ENCODE data around the gene MAK.

Gene MAK

GRCh38 chr6:10793695-10794094 is 44.6 kb downstream of the MAK start:
- no peak overlapping the region for H4K8ac ChIP-seq (ENCODE audit: low read depth, low read length)
- WGBS, 2 donors (ENCODE audit: extremely low coverage in 2 of 2, insufficient read length in 2 of 2, insufficient replicate concordance in 1 of 2) = no CpG with 5 or more reads among the region's 6 CpGs
- H3K27ac ChIP-seq (replicated peaks; ENCODE audit: low read length) = no peak overlapping the region

GRCh38 chr6:10793035-10793434 is 45.3 kb downstream of the MAK start:
- no peak overlapping the region for H3K14ac ChIP-seq (ENCODE audit: low read length)
- no peak overlapping the region for H2BK15ac ChIP-seq (ENCODE audit: low read length)
- H4K91ac ChIP-seq (ENCODE audit: low read depth, low read length, poor library complexity) = no peak overlapping the region
- H2AK5ac ChIP-seq (ENCODE audit: low read depth, low read length) = no peak overlapping the region
- peaks cover 3 to 34% of the 10 kb centered on the region in 2 donors for H3K36me3 ChIP-seq (replicated peaks in 1 of 2; ENCODE audit: control insufficient read depth in 2 of 2, insufficient read depth in 2 of 2, low read length in 2 of 2)
- H2BK120ac ChIP-seq (ENCODE audit: low read depth, low read length) = no peak overlapping the region
- H3K4ac ChIP-seq (ENCODE audit: low read length) = no peak overlapping the region
- no peak overlapping the region for H3K18ac ChIP-seq (ENCODE audit: low read length)
- H3K27me3 ChIP-seq (ENCODE audit: control insufficient read depth in 3 of 3, insufficient read depth in 3 of 3, low read depth in 1 of 3, low read length in 3 of 3) = no peaks in the 10 kb centered on the region
- no CpG with 5 or more reads among the region's 3 CpGs for WGBS, 2 donors (ENCODE audit: extremely low coverage in 2 of 2, insufficient read length in 2 of 2, insufficient replicate concordance in 1 of 2)
- H3K4me3 ChIP-seq (ENCODE audit: low read length in 2 of 2) = no peak overlapping the region
- H3K4me1 ChIP-seq (ENCODE audit: control insufficient read depth in 2 of 2, insufficient read depth in 1 of 2, low read depth in 1 of 2, low read length in 2 of 2) = no peaks in the 10 kb centered on the region
- no peak overlapping the region for H3K9ac ChIP-seq (ENCODE audit: low read depth, low read length, poor library complexity)
- H2BK12ac ChIP-seq (ENCODE audit: low read length) = no peak overlapping the region
- no peak overlapping the region for H3K27ac ChIP-seq (replicated peaks; ENCODE audit: low read length)
- no peaks in the 10 kb centered on the region for H3K79me1 ChIP-seq (ENCODE audit: low read depth, low read length)
- no peaks in the 10 kb centered on the region for H3K9me3 ChIP-seq (replicated peaks in 1 of 2; ENCODE audit: control insufficient read depth in 2 of 2, insufficient read depth in 1 of 2, low read depth in 1 of 2, low read length in 2 of 2)
- DNase-seq (ENCODE audit: low spot score) = no peak
- H2BK5ac ChIP-seq (ENCODE audit: low read length) = no peak overlapping the region
- H4K8ac ChIP-seq (ENCODE audit: low read depth, low read length) = no peak overlapping the region
- no peak overlapping the region for H2AFZ ChIP-seq (ENCODE audit: low read length)
- no peak overlapping the region for H3K23ac ChIP-seq (ENCODE audit: low read depth, low read length, poor library complexity)
- H3K4me2 ChIP-seq (ENCODE audit: insufficient read depth, low read length, poor library complexity, severe bottlenecking) = no peak overlapping the region

More at GRCh38 chr6:10793695-10794094, 44.6 kb downstream of the MAK start:
- no peak overlapping the region for H2BK120ac ChIP-seq (ENCODE audit: low read depth, low read length)
- no peak overlapping the region for H3K18ac ChIP-seq (ENCODE audit: low read length)
- H3K4ac ChIP-seq (ENCODE audit: low read length) = no peak overlapping the region
- H4K91ac ChIP-seq (ENCODE audit: low read depth, low read length, poor library complexity) = no peak overlapping the region
- no peak overlapping the region for H3K23ac ChIP-seq (ENCODE audit: low read depth, low read length, poor library complexity)
- H3K4me3 ChIP-seq (ENCODE audit: low read length in 2 of 2) = no peak overlapping the region
- H2AK5ac ChIP-seq (ENCODE audit: low read depth, low read length) = no peak overlapping the region
- H3K9ac ChIP-seq (ENCODE audit: low read depth, low read length, poor library complexity) = no peak overlapping the region
- no peak overlapping the region for H2BK5ac ChIP-seq (ENCODE audit: low read length)
- H3K79me1 ChIP-seq (ENCODE audit: low read depth, low read length) = no peaks in the 10 kb centered on the region
- H3K36me3 ChIP-seq (replicated peaks in 1 of 2; ENCODE audit: control insufficient read depth in 2 of 2, insufficient read depth in 2 of 2, low read length in 2 of 2) = peaks cover 3 to 34% of the 10 kb centered on the region in 2 donors
- no peak overlapping the region for H2BK15ac ChIP-seq (ENCODE audit: low read length)
- H3K4me2 ChIP-seq (ENCODE audit: insufficient read depth, low read length, poor library complexity, severe bottlenecking) = no peak overlapping the region
- no peaks in the 10 kb centered on the region for H3K4me1 ChIP-seq (ENCODE audit: control insufficient read depth in 2 of 2, insufficient read depth in 1 of 2, low read depth in 1 of 2, low read length in 2 of 2)
- H2BK12ac ChIP-seq (ENCODE audit: low read length) = no peak overlapping the region
- no peak overlapping the region for H2AFZ ChIP-seq (ENCODE audit: low read length)
- no peaks in the 10 kb centered on the region for H3K9me3 ChIP-seq (replicated peaks in 1 of 2; ENCODE audit: control insufficient read depth in 2 of 2, insufficient read depth in 1 of 2, low read depth in 1 of 2, low read length in 2 of 2)
- no peaks in the 10 kb centered on the region for H3K27me3 ChIP-seq (ENCODE audit: control insufficient read depth in 3 of 3, insufficient read depth in 3 of 3, low read depth in 1 of 3, low read length in 3 of 3)
- H3K14ac ChIP-seq (ENCODE audit: low read length) = no peak overlapping the region
- no peak for DNase-seq (ENCODE audit: low spot score)

GRCh38 chr6:10792101-10792500 is 46.2 kb downstream of the MAK start:
- no peak overlapping the region for H3K4ac ChIP-seq (ENCODE audit: low read length)

GRCh38 chr6:10791673-10792072 is 46.7 kb downstream of the MAK start:
- H3K9me3 ChIP-seq (replicated peaks in 1 of 2; ENCODE audit: control insufficient read depth in 2 of 2, insufficient read depth in 1 of 2, low read depth in 1 of 2, low read length in 2 of 2) = no peaks in the 10 kb centered on the region
- WGBS, 2 donors (ENCODE audit: extremely low coverage in 2 of 2, insufficient read length in 2 of 2, insufficient replicate concordance in 1 of 2) = no CpG with 5 or more reads among the region's 5 CpGs
- no peaks in the 10 kb centered on the region for H3K27me3 ChIP-seq (ENCODE audit: control insufficient read depth in 3 of 3, insufficient read depth in 3 of 3, low read depth in 1 of 3, low read length in 3 of 3)
- H2BK12ac ChIP-seq (ENCODE audit: low read length) = no peak overlapping the region
- no peak overlapping the region for H2AFZ ChIP-seq (ENCODE audit: low read length)
- no peak overlapping the region for H3K4me2 ChIP-seq (ENCODE audit: insufficient read depth, low read length, poor library complexity, severe bottlenecking)
- H4K91ac ChIP-seq (ENCODE audit: low read depth, low read length, poor library complexity) = no peak overlapping the region
- H3K9ac ChIP-seq (ENCODE audit: low read depth, low read length, poor library complexity) = no peak overlapping the region
- H3K4me3 ChIP-seq (ENCODE audit: low read length in 2 of 2) = no peak overlapping the region
- DNase-seq (ENCODE audit: low spot score) = no peak
- H4K8ac ChIP-seq (ENCODE audit: low read depth, low read length) = no peak overlapping the region
- H2BK15ac ChIP-seq (ENCODE audit: low read length) = no peak overlapping the region
- no peak overlapping the region for H3K18ac ChIP-seq (ENCODE audit: low read length)
- H2AK5ac ChIP-seq (ENCODE audit: low read depth, low read length) = no peak overlapping the region
- H3K36me3 ChIP-seq (replicated peaks in 1 of 2; ENCODE audit: control insufficient read depth in 2 of 2, insufficient read depth in 2 of 2, low read length in 2 of 2) = peaks cover 3 to 37% of the 10 kb centered on the region in 2 donors
- no peak overlapping the region for H3K14ac ChIP-seq (ENCODE audit: low read length)
- H3K4me1 ChIP-seq (ENCODE audit: control insufficient read depth in 2 of 2, insufficient read depth in 1 of 2, low read depth in 1 of 2, low read length in 2 of 2) = no peaks in the 10 kb centered on the region
- no peak overlapping the region for H2BK120ac ChIP-seq (ENCODE audit: low read depth, low read length)
- H3K27ac ChIP-seq (replicated peaks; ENCODE audit: low read length) = no peak overlapping the region
- H3K4ac ChIP-seq (ENCODE audit: low read length) = no peak overlapping the region
- H3K23ac ChIP-seq (ENCODE audit: low read depth, low read length, poor library complexity) = no peak overlapping the region
- H2BK5ac ChIP-seq (ENCODE audit: low read length) = no peak overlapping the region
- peaks cover 3% of the 10 kb centered on the region for H3K79me1 ChIP-seq (ENCODE audit: low read depth, low read length)

More at GRCh38 chr6:10792101-10792500, 46.2 kb downstream of the MAK start:
- WGBS, 2 donors (ENCODE audit: extremely low coverage in 2 of 2, insufficient read length in 2 of 2, insufficient replicate concordance in 1 of 2) = no CpG with 5 or more reads among the region's 5 CpGs
- H3K4me3 ChIP-seq (ENCODE audit: low read length in 2 of 2) = no peak overlapping the region
- H3K36me3 ChIP-seq (replicated peaks in 1 of 2; ENCODE audit: control insufficient read depth in 2 of 2, insufficient read depth in 2 of 2, low read length in 2 of 2) = peaks cover 3 to 35% of the 10 kb centered on the region in 2 donors
- H3K4me2 ChIP-seq (ENCODE audit: insufficient read depth, low read length, poor library complexity, severe bottlenecking) = no peak overlapping the region
- H4K8ac ChIP-seq (ENCODE audit: low read depth, low read length) = no peak overlapping the region
- no peak overlapping the region for H2BK120ac ChIP-seq (ENCODE audit: low read depth, low read length)
- H4K91ac ChIP-seq (ENCODE audit: low read depth, low read length, poor library complexity) = no peak overlapping the region
- no peak overlapping the region for H3K18ac ChIP-seq (ENCODE audit: low read length)
- no peaks in the 10 kb centered on the region for H3K9me3 ChIP-seq (replicated peaks in 1 of 2; ENCODE audit: control insufficient read depth in 2 of 2, insufficient read depth in 1 of 2, low read depth in 1 of 2, low read length in 2 of 2)
- no peak overlapping the region for H3K9ac ChIP-seq (ENCODE audit: low read depth, low read length, poor library complexity)
- H2AK5ac ChIP-seq (ENCODE audit: low read depth, low read length) = no peak overlapping the region
- H2BK15ac ChIP-seq (ENCODE audit: low read length) = no peak overlapping the region
- peaks cover under 1% of the 10 kb centered on the region for H3K79me1 ChIP-seq (ENCODE audit: low read depth, low read length)
- H2AFZ ChIP-seq (ENCODE audit: low read length) = no peak overlapping the region
- DNase-seq (ENCODE audit: low spot score) = no peak
- no peak overlapping the region for H2BK12ac ChIP-seq (ENCODE audit: low read length)
- no peak overlapping the region for H3K27ac ChIP-seq (replicated peaks; ENCODE audit: low read length)
- no peak overlapping the region for H2BK5ac ChIP-seq (ENCODE audit: low read length)
- no peaks in the 10 kb centered on the region for H3K27me3 ChIP-seq (ENCODE audit: control insufficient read depth in 3 of 3, insufficient read depth in 3 of 3, low read depth in 1 of 3, low read length in 3 of 3)
- H3K14ac ChIP-seq (ENCODE audit: low read length) = no peak overlapping the region
- H3K23ac ChIP-seq (ENCODE audit: low read depth, low read length, poor library complexity) = no peak overlapping the region
- no peaks in the 10 kb centered on the region for H3K4me1 ChIP-seq (ENCODE audit: control insufficient read depth in 2 of 2, insufficient read depth in 1 of 2, low read depth in 1 of 2, low read length in 2 of 2)

Data from neuronal stem cell (in vitro differentiated cells).